Transverse colon (tissue), 4 donors: ENCODE data around the gene UTP25. TPM values are rescaled to one million over a fixed set of nuclear protein-coding genes. Genes with fewer than 3 reads are reported as not detected.

ENCODE experiments used
- DNase-seq: peaks from one replicate; pipeline ENCODE4 v3.0.0-alpha.2; 2019
- H3K27ac ChIP-seq, 4 donors: fragments of 200-600 bp; sonication (generic); 2 replicates each; pipeline ENCODE4 v1.5.1; 2016 to 2018; ENCODE audit warnings: inconsistent platforms in 4 of 4
- H3K27me3 ChIP-seq: fragments of 200-600 bp; sonication (generic); 2 replicates; pipeline ENCODE4 v1.5.1; 2017; ENCODE audit warnings: inconsistent platforms
- H3K36me3 ChIP-seq, 4 donors: fragments of 200-600 bp; sonication (generic); 2 replicates each; pipeline ENCODE4 v1.5.1; 2017 to 2019; ENCODE audit warnings: inconsistent platforms in 4 of 4
- H3K4me1 ChIP-seq, 4 donors: fragments of 200-600 bp; sonication (generic); 2 replicates each; pipeline ENCODE4 v1.5.1; 2017 to 2020; ENCODE audit warnings: inconsistent platforms in 4 of 4
- H3K4me3 ChIP-seq, 4 donors: fragments of 200-600 bp; sonication (generic); 1 replicate in 1 of 4; 2 replicates in 3 of 4; pipeline versions ENCODE4 v1.5.1 to v1.6.1; 2017 to 2019; ENCODE audit warnings: inconsistent platforms in 4 of 4
- H3K9me3 ChIP-seq, 2 donors: fragments of 200-600 bp; sonication (generic); 2 replicates each; pipeline ENCODE4 v1.5.1; 2017 to 2019; ENCODE audit warnings: inconsistent platforms in 2 of 2
- EP300 ChIP-seq: sonication (generic); formaldehyde crosslinking; IDR thresholded peaks from one replicate; pipeline ENCODE4 v1.6.1; 2017; ENCODE audit warnings: antibody characterized with exemption, low read depth
- POLR2A ChIP-seq: fragments of 450-650 bp; IDR thresholded peaks from one replicate; pipeline ENCODE4 v1.6.1; 2016; ENCODE audit warnings: antibody characterized with exemption, mild to moderate bottlenecking, moderate library complexity
- POLR2AphosphoS5 ChIP-seq, 3 donors: sonication (generic); formaldehyde crosslinking; IDR thresholded peaks; one replicate each; pipeline ENCODE4 v1.6.1; 2016; ENCODE audit warnings: antibody characterized with exemption in 3 of 3
- WGBS, 2 donors: methylation state at CpG; one replicate each; pipeline ENCODE4 v1.1.5; 2018; ENCODE audit warnings: low coverage in 1 of 2; 5-methylcytosine and 5-hydroxymethylcytosine counted together
- in situ Hi-C, 4 donors: fragments of 200-750 bp; cut with MboI; loops; one replicate each; pipeline versions ENCODE4 v1.15.0 to v1.15.1; 2017; ENCODE audit warnings: low sequenced_read_pairs in 3 of 4, low pct_ligation_motif_present in 1 of 4, low pct_unique_long_range_greater_than_20kb in 1 of 4
- intact Hi-C: fragments of 100-400 bp; cut with DNase I; formaldehyde crosslinking; loops from one replicate; pipeline ENCODE4 v1.15.1; 2023; ENCODE audit warnings: low total_unique reads
- total RNA-seq, 4 donors: library from RNA; depleted of rRNA; stranded (reverse); fragments of >200 nt; gene quantifications; one replicate each; pipeline ENCODE4 v1.1.0, GENCODE V29; 2016
- TF ChIP-seq, protein P1 (sequence below), 5 experiments: fragments of 200-600 bp in 3 of 5; fragments of 450-650 bp in 2 of 5; sonication (generic) in 3 of 5; IDR thresholded peaks; 1 replicate in 2 of 5; 2 replicates in 3 of 5; pipeline ENCODE4 v1.5.1; 2016 to 2017; ENCODE audit warnings: antibody characterized with exemption in 5 of 5, inconsistent platforms in 3 of 5, mild to moderate bottlenecking in 2 of 5, moderate library complexity in 1 of 5

The UTP25 gene
- total RNA-seq, 4 donors from 2014 or later = 1.1 to 13.7 (median 6.1) TPM

DNA sequence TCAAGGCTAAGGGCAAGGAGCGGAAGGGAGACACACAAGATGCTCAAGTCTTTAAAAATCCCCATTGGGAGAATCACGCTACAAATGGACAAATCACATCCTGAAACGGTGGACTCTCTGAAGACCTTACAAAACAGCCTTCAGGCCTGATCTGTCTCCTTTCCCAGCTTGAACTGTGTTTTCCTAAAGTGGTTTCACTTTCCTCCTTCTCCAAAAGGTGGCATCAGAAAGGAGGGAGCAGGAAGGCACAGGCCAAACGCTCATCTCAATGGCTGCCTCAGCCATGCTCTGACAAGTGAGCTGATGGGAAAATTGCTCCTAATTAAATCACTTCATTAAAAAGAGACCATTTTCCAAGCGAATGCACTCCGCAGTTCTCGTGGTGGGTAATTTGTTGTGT, 47.7 kb downstream of the UTP25 start:
- in situ Hi-C loops (no loop called here), intact Hi-C loops (no loop called here)
- TF ChIP-seq POLR2A (no peak), POLR2AphosphoS5 (IDR thresholded peaks at IDR 0.05) (no peak), EP300 (no peak)
- TF ChIP-seq, protein P1, sequence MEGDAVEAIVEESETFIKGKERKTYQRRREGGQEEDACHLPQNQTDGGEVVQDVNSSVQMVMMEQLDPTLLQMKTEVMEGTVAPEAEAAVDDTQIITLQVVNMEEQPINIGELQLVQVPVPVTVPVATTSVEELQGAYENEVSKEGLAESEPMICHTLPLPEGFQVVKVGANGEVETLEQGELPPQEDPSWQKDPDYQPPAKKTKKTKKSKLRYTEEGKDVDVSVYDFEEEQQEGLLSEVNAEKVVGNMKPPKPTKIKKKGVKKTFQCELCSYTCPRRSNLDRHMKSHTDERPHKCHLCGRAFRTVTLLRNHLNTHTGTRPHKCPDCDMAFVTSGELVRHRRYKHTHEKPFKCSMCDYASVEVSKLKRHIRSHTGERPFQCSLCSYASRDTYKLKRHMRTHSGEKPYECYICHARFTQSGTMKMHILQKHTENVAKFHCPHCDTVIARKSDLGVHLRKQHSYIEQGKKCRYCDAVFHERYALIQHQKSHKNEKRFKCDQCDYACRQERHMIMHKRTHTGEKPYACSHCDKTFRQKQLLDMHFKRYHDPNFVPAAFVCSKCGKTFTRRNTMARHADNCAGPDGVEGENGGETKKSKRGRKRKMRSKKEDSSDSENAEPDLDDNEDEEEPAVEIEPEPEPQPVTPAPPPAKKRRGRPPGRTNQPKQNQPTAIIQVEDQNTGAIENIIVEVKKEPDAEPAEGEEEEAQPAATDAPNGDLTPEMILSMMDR (IDR thresholded peaks at IDR 0.05) = no peak
- Histone ChIP-seq H3K4me1 (no peaks in the 10 kb centered on the region), H3K9me3 (no peaks in the 10 kb centered on the region), H3K27ac (no peak overlapping the region), H3K36me3 (no peaks in the 10 kb centered on the region), H3K4me3 (no peak overlapping the region), H3K27me3 (peaks cover 6% of the 10 kb centered on the region)
- DNase-seq = no peak
- WGBS, 2 donors = 46 to 67% methylated on average over 5 to 7 of the region's 7 CpGs

GRCh38 chr1:209876078-209876800, 48.5 kb downstream of the UTP25 start:
- in situ Hi-C loops = no loop called here
- H3K27me3 ChIP-seq = peaks cover 6% of the 10 kb centered on the region
- no peaks in the 10 kb centered on the region for H3K36me3 ChIP-seq
- no peak for DNase-seq
- intact Hi-C loops = no loop called here
- no peaks in the 10 kb centered on the region for H3K9me3 ChIP-seq
- H3K4me1 ChIP-seq = no peaks in the 10 kb centered on the region
- TF ChIP-seq, protein P1 (IDR thresholded peaks at IDR 0.05) = no peak
- TF ChIP-seq EP300 (no peak), POLR2AphosphoS5 (IDR thresholded peaks at IDR 0.05) (no peak), POLR2A (no peak)
- 71 to 73% methylated on average over 6 of the region's 6 CpGs for WGBS, 2 donors
- H3K4me3 ChIP-seq = no peak overlapping the region
- no peak overlapping the region for H3K27ac ChIP-seq

- TF ChIP-seq POLR2A = no peak
- TF ChIP-seq EP300 = no peak
- TF ChIP-seq, protein P1 (IDR thresholded peaks at IDR 0.05) = no peak
- TF ChIP-seq POLR2AphosphoS5 (IDR thresholded peaks at IDR 0.05) = no peak
- Histone ChIP-seq H3K27me3 (peaks cover under 1% of the 10 kb centered on the region), H3K4me1 (no peaks in the 10 kb centered on the region), H3K27ac (no peak overlapping the region), H3K9me3 (no peaks in the 10 kb centered on the region), H3K4me3 (no peak overlapping the region), H3K36me3 (no peaks in the 10 kb centered on the region)
- in situ Hi-C loops (no loop called here), intact Hi-C loops (no loop called here)
- DNase-seq = no peak
- 50 to 62% methylated on average over 2 of the region's 2 CpGs for WGBS, 2 donors
Observed at GRCh38 chr1:209877087-209877764, 49.5 kb downstream of the UTP25 start.

DNA sequence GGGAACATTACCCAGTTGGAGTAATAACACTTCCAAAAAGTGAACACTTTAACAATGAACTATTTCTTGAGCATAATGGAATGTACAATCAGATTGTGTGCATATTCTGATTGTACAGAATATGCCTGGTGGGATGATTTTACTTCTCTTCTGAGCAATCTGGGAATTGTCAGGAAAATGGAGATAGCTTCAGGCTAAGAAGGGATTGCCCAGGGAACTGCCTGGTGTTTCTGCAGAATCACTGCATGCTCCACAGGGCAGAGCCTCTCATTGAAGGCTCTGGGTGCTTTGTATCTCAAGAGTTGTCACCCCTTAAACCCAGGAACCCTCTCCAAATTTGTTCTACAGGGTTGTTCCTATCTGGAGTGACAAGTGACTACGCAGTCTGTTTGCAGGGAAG, 51.2 kb downstream of the UTP25 start:
- in situ Hi-C loops (no loop called here), intact Hi-C loops (no loop called here)
- no peaks in the 10 kb centered on the region for H3K9me3 ChIP-seq
- H3K4me1 ChIP-seq = no peaks in the 10 kb centered on the region
- TF ChIP-seq, protein P1 (IDR thresholded peaks at IDR 0.05) = no peak
- TF ChIP-seq POLR2AphosphoS5 (IDR thresholded peaks at IDR 0.05) = no peak
- no peak for TF ChIP-seq EP300
- no peak for TF ChIP-seq POLR2A
- H3K4me3 ChIP-seq = no peak overlapping the region
- H3K27ac ChIP-seq = no peak overlapping the region
- no peaks in the 10 kb centered on the region for H3K27me3 ChIP-seq
- no peaks in the 10 kb centered on the region for H3K36me3 ChIP-seq
- no peak for DNase-seq
- 65% methylated on average over 1 of the region's 1 CpG; no CpG with 5 or more reads in 1 of the 2 donors for WGBS, 2 donors
